PC-3 (cell line): ENCODE results near the gene ELMO3. TPM values are rescaled to one million over a fixed set of nuclear protein-coding genes. Genes with fewer than 3 reads are reported as not detected.

Experiments
- ATAC-seq: fragments of 200-7000 bp; cut with Tn5 transposase; 2 replicates; pipeline ENCODE4 v1.9.1; 2020; ENCODE audit warnings: mild to moderate bottlenecking, moderate library complexity
- BruUV-seq: library from RNA; stranded (reverse); fragments of 400-500 nt; replicated peaks from 2 replicates; lab custom pipeline; 2021; lab: Mats Ljungman, UMichigan
- CTCF ChIA-PET: fragments of 300-600 bp; sonication (Branson Sonifier 250); formaldehyde crosslinking; loops from one replicate; lab custom pipeline; 2022; ENCODE audit warnings: antibody characterized with exemption; lab: Charles Lee
- POLR2A ChIA-PET: fragments of 300-600 bp; sonication (Branson Sonifier 250); formaldehyde crosslinking; loops from one replicate; lab custom pipeline; 2022; ENCODE audit warnings: antibody characterized with exemption; ENCODE audit not compliant: unreplicated experiment; lab: Charles Lee
- DNase-seq: peaks from one replicate; pipeline ENCODE4 v3.0.0-alpha.2; 2015
- H2AFZ ChIP-seq: fragments of 300-600 bp; sonication (generic); 2 replicates; pipeline ENCODE4 v1.6.0; 2016; ENCODE audit warnings: antibody characterized with exemption, low read length
- H3F3A ChIP-seq: fragments of 300-600 bp; sonication (generic); one replicate; pipeline ENCODE4 v1.6.0; 2017; ENCODE audit warnings: antibody characterized with exemption, low read length, control low read depth, mild to moderate bottlenecking; ENCODE audit not compliant: unreplicated experiment
- H3K27ac ChIP-seq: fragments of 300-600 bp; sonication (generic); 2 replicates; pipeline ENCODE4 v1.5.1; 2016; ENCODE audit warnings: mild to moderate bottlenecking, low read length
- H3K27me3 ChIP-seq: fragments of 300-600 bp; sonication (generic); 2 replicates; pipeline ENCODE4 v1.6.1; 2016; ENCODE audit warnings: low read length, mixed read lengths
- H3K36me3 ChIP-seq: fragments of 300-600 bp; sonication (generic); 2 replicates; pipeline ENCODE4 v1.6.1; 2016; ENCODE audit warnings: low read depth, mixed run types, low read length, mixed read lengths
- H3K4me1 ChIP-seq: fragments of 300-600 bp; sonication (generic); 2 replicates; pipeline ENCODE4 v1.5.1; 2016; ENCODE audit warnings: low read length; ENCODE audit not compliant: insufficient read depth
- H3K4me2 ChIP-seq: fragments of 300-600 bp; sonication (generic); 2 replicates; pipeline ENCODE4 v1.6.0; 2016; ENCODE audit warnings: low read length
- H3K4me3 ChIP-seq: fragments of 300-600 bp; sonication (generic); 2 replicates; pipeline ENCODE4 v1.5.1; 2016; ENCODE audit warnings: mild to moderate bottlenecking, low read length, mixed read lengths
- H3K79me2 ChIP-seq: fragments of 300-600 bp; sonication (generic); 2 replicates; pipeline ENCODE4 v1.6.1; 2017; ENCODE audit warnings: low read length, mixed read lengths
- H3K9ac ChIP-seq: fragments of 300-600 bp; sonication (generic); 2 replicates; pipeline ENCODE4 v1.6.0; 2016; ENCODE audit warnings: mild to moderate bottlenecking, low read length
- H3K9me2 ChIP-seq: fragments of 300-600 bp; sonication (generic); replicated peaks from 2 replicates; pipeline ENCODE4 v1.6.1; 2016; ENCODE audit warnings: mixed run types, low read length, mixed read lengths
- H3K9me3 ChIP-seq: fragments of 300-600 bp; sonication (generic); 2 replicates; pipeline ENCODE4 v1.6.1; 2016; ENCODE audit warnings: low read length, mixed read lengths
- H4K20me1 ChIP-seq: fragments of 300-600 bp; sonication (generic); 2 replicates; pipeline ENCODE4 v1.6.1; 2016; ENCODE audit warnings: low read length, mixed read lengths
- CTCF ChIP-seq: fragments of 300-600 bp; sonication (generic); conservative IDR thresholded peaks from 2 replicates; pipeline ENCODE4 v1.5.1; 2017; ENCODE audit warnings: antibody characterized with exemption, low read depth, mild to moderate bottlenecking, low read length
- EZH2 ChIP-seq: fragments of 300-600 bp; sonication (generic); IDR thresholded peaks from one replicate; pipeline ENCODE4 v1.6.1; 2017; ENCODE audit warnings: antibody characterized with exemption, mild to moderate bottlenecking, low read length; ENCODE audit not compliant: unreplicated experiment
- EZH2phosphoT487 ChIP-seq: fragments of 300-600 bp; sonication (generic); IDR thresholded peaks from 2 replicates; pipeline ENCODE4 v1.6.1; 2018; ENCODE audit warnings: mild to moderate bottlenecking, antibody characterized with exemption, low read length, borderline replicate concordance
- intact Hi-C: fragments of 100-400 bp; cut with micrococcal nuclease; formaldehyde crosslinking; loops from 2 replicates; pipeline ENCODE4 v1.9.0; 2023
- total RNA-seq: library from RNA; depleted of rRNA; stranded (reverse); fragments of >200 nt; gene quantifications from 2 replicates; pipeline ENCODE4 v1.2.3, GENCODE V29; 2014

Gene ELMO3
- total RNA-seq, 1 experiment from 2014 or later = 2.2 TPM

GRCh38 chr16:67166598-67167168, 32.2 kb upstream of the ELMO3 start:
- BruUV-seq = no TSS peak
- ChIA-PET CTCF (no interaction called here), POLR2A (no interaction called here)
- H3K79me2 ChIP-seq = peaks cover 5% of the 10 kb centered on the region; the same call in 1 of the 2 replicates
- no peaks in the 10 kb centered on the region for H3K9me2 ChIP-seq
- ATAC-seq = no peak
- H3F3A ChIP-seq = no peaks in the 10 kb centered on the region
- no peak overlapping the region for H3K4me2 ChIP-seq
- no peak overlapping the region for H3K27ac ChIP-seq
- no peaks in the 10 kb centered on the region for H3K27me3 ChIP-seq
- no peak for DNase-seq
- H3K9me3 ChIP-seq = no peaks in the 10 kb centered on the region
- no peak overlapping the region for H2AFZ ChIP-seq
- H3K4me1 ChIP-seq = peaks cover 24% of the 10 kb centered on the region
- no peak overlapping the region for H3K4me3 ChIP-seq
- no peak overlapping the region for H3K9ac ChIP-seq
- TF ChIP-seq EZH2 (no peak), EZH2phosphoT487 (no peak), CTCF (no peak)
- no peaks in the 10 kb centered on the region for H3K36me3 ChIP-seq
- intact Hi-C loops = no loop called here
- H4K20me1 ChIP-seq = no peaks in the 10 kb centered on the region

DNA sequence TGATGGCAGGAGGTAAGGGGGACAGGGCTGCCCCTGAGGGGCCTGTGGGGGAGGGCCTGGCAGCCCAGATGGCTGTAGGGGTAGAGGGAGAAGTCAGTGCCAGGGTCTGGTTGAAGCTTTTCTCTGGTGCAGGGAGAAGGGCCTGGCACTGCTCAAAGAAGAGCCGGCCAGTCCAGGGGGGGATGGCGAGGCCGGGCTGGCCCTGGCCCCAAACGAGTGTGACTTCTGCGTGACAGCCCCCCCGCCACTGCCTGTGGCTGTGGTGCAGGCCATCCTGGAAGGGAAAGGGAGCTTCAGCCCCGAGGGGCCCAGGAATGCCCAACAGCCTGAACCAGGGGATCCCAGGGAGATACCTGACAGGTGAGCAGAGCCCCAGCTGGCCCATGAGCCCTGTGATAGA, 31.3 kb upstream of the ELMO3 start:
- BruUV-seq = no TSS peak
- peaks cover 19% of the 10 kb centered on the region for H3K4me1 ChIP-seq
- no peaks in the 10 kb centered on the region for H4K20me1 ChIP-seq
- peaks cover 8% of the 10 kb centered on the region; the same call in 1 of the 2 replicates for H3K79me2 ChIP-seq
- no peak overlapping the region for H3K4me3 ChIP-seq
- no peak for DNase-seq
- H3K27ac ChIP-seq = no peak overlapping the region
- H3K27me3 ChIP-seq = no peaks in the 10 kb centered on the region
- ChIA-PET CTCF (no interaction called here), POLR2A (no interaction called here)
- H3K9me3 ChIP-seq = no peaks in the 10 kb centered on the region
- no peak overlapping the region for H3K9ac ChIP-seq
- H3K36me3 ChIP-seq = no peaks in the 10 kb centered on the region
- no peak overlapping the region for H2AFZ ChIP-seq
- ATAC-seq = no peak
- intact Hi-C loops = no loop called here
- H3F3A ChIP-seq = no peaks in the 10 kb centered on the region
- H3K9me2 ChIP-seq = no peaks in the 10 kb centered on the region
- TF ChIP-seq CTCF = no peak
- no peak for TF ChIP-seq EZH2phosphoT487
- no peak for TF ChIP-seq EZH2
- H3K4me2 ChIP-seq = no peak overlapping the region

- POLR2A ChIA-PET = no interaction called here
- Histone ChIP-seq H3K4me3 (no peak overlapping the region), H3F3A (no peaks in the 10 kb centered on the region), H3K27me3 (no peaks in the 10 kb centered on the region), H3K4me2 (no peak overlapping the region), H3K9ac (no peak overlapping the region), H2AFZ (no peak overlapping the region), H3K79me2 (peaks cover 8% of the 10 kb centered on the region; the same call in 1 of the 2 replicates), H3K9me2 (no peaks in the 10 kb centered on the region), H3K9me3 (no peaks in the 10 kb centered on the region), H4K20me1 (no peaks in the 10 kb centered on the region), H3K27ac (no peak overlapping the region), H3K36me3 (no peaks in the 10 kb centered on the region), H3K4me1 (peaks cover 27% of the 10 kb centered on the region)
- no TSS peak for BruUV-seq
- no peak for TF ChIP-seq CTCF
- TF ChIP-seq EZH2 = no peak
- no peak for TF ChIP-seq EZH2phosphoT487
- CTCF ChIA-PET = no interaction called here
- ATAC-seq = no peak
- intact Hi-C loops = no loop called here
- DNase-seq = no peak
Measured at GRCh38 chr16:67169011-67169451, 29.9 kb upstream of the ELMO3 start.
